Motor neuron (in vitro differentiated cells): Measurements from ENCODE around the gene ABCF2. TPM values are rescaled to one million over a fixed set of nuclear protein-coding genes. Genes with fewer than 3 reads are reported as not detected.

Experiments used
- ATAC-seq, 8 experiments: fragments of 200-7000 bp; cut with Tn5 transposase; replicated peaks in 6 of 8; 2 replicates each; pipeline ENCODE4 v1.8.0; 2021; ENCODE audit warnings: mild to moderate bottlenecking in 8 of 8, moderate library complexity in 8 of 8
- H3K27ac ChIP-seq, 2 donors: fragments of 250-450 bp; sonication (Bioruptor Pico); 2 replicates each; pipeline ENCODE4 v1.9.0; 2021; ENCODE audit warnings: antibody characterized with exemption in 2 of 2, mild to moderate bottlenecking in 2 of 2, moderate library complexity in 1 of 2
- H3K4me1 ChIP-seq, 2 donors: fragments of 250-450 bp; sonication (Bioruptor Pico); replicated peaks in 1 of 2; 2 replicates each; pipeline ENCODE4 v1.6.1; 2021; ENCODE audit warnings: antibody characterized with exemption in 2 of 2, mild to moderate bottlenecking in 2 of 2, moderate library complexity in 1 of 2
- H3K4me3 ChIP-seq, 5 donors: fragments of 250-450 bp; sonication (Bioruptor Pico); 2 replicates each; pipeline ENCODE4 v1.9.0; 2021; ENCODE audit warnings: antibody characterized with exemption in 5 of 5, mild to moderate bottlenecking in 5 of 5, moderate library complexity in 4 of 5
- WGBS, 10 experiments: fragments of 450-650 bp; shearing (Covaris generic); methylation state at CpG; one replicate each; pipeline ENCODE4 v1.0.0; 2022; 5-methylcytosine and 5-hydroxymethylcytosine counted together
- in situ Hi-C, 9 experiments: fragments of 400-800 bp; cut with MboI; loops; one replicate each; pipeline ENCODE4 v1.15.0; 2021; ENCODE audit warnings: low sequenced_read_pairs in 9 of 9, low pct_unique_long_range_greater_than_20kb in 2 of 9; ENCODE audit not compliant: unreplicated experiment in 9 of 9
- total RNA-seq, 8 experiments: library from RNA; unstranded; fragments of 300-600 nt; gene quantifications; 2 replicates each; pipeline versions ENCODE4 v1.2.3 to v1.2.4, GENCODE V29; 2022

Gene ABCF2
- total RNA-seq, 8 experiments from 2014 or later, result 22.1 to 77.3 (median 43.9) TPM

DNA sequence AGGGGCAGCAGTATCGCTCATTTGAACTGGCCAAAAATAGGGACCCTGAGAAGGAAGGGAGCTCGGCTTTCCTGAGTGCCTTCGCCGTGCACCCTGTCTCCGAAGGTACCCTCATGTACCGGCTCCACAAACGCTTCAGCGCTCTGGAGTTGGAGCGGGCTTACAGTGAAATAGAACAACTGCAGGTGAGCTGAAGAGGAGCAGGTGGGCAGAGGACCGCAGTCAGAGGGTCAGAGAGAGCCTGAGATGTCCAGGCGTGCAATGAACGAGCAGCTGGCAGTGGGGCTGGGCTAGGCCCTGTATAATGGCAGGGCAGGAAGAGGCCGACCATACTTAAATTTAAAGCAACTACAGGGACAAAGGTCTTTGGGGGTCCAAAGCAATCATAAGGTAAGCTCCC is 9.4 kb upstream of the ABCF2 start:
- 77 to 100% (median 87%) methylated on average over 1 to 8 of the region's 13 CpGs; no CpG with 5 or more reads in 5 of the 10 experiments for WGBS, 10 experiments
- Histone ChIP-seq H3K4me3 (no peak overlapping the region), H3K27ac (no peak overlapping the region), H3K4me1 (peaks cover 14 to 19% of the 10 kb centered on the region in 2 donors)
- ATAC-seq, result no peak
- in situ Hi-C loops, result no loop called here

GRCh38 chr7:151235091-151235787 is 8.2 kb upstream of the ABCF2 start:
- 85 to 100% (median 94%) methylated on average over 1 to 8 of the region's 28 CpGs; no CpG with 5 or more reads in 3 of the 10 experiments for WGBS, 10 experiments
- in situ Hi-C loops, result no loop called here
- no peak for ATAC-seq
- no peak overlapping the region for H3K4me3 ChIP-seq
- H3K4me1 ChIP-seq, result peaks cover 14 to 19% of the 10 kb centered on the region in 2 donors
- H3K27ac ChIP-seq, result no peak overlapping the region

GRCh38 chr7:151233804-151234203 is 6.8 kb upstream of the ABCF2 start:
- WGBS, 10 experiments, result 68 to 94% (median 83%) methylated on average over 1 to 8 of the region's 9 CpGs; no CpG with 5 or more reads in 5 of the 10 experiments
- in situ Hi-C loops, result no loop called here
- peaks cover 14% of the 10 kb centered on the region in 2 donors for H3K4me1 ChIP-seq
- no peak overlapping the region for H3K27ac ChIP-seq
- peak overlapping the region; percentile 75 to 99 (median 95) for H3K4me3 ChIP-seq
- ATAC-seq, result no peak

DNA sequence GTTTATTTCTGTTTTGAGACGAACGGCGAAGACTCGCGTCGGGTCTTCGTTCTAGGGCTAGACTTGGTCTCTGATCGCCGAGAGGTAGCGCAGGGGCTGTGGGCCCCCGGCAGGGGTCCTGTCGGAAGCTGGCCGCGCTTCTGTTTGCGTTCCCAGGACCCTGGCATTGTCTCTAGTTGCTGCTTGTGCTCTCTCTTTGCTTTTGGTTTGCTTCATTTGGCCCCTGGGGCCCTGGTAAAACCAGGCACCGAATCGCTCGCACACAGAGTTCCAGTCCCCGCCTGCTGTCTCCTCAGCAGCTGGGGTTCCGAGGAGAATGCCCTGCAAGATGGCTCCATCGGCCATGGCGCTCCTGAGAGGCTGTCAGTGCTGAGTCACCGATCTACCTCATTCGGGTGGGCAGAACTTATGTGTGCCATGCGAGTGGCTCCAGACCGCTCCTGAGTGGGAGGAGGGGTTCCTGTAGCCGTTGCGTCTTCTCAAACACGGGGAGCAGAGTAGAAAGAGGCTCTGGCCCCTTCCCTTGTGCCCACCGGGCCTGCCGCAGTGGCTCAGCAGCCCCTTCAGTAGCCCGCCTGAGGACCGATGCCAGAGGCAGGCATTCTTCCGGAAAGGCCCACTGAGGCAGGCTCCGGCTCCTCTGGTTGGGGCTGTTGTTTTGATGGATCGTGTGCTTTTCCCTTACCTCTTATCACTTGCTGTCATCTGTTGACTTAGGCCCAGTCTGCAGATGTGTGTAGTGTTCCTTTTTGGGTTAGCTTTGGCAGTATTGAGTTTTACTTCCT is 6.1 kb upstream of the ABCF2 start:
- peak overlapping the region; percentile 94 to 98 for H3K27ac ChIP-seq
- WGBS, 10 experiments, result 0 to 69% (median 0%) methylated on average over 1 to 10 of the region's 36 CpGs; no CpG with 5 or more reads in 4 of the 10 experiments

DNA sequence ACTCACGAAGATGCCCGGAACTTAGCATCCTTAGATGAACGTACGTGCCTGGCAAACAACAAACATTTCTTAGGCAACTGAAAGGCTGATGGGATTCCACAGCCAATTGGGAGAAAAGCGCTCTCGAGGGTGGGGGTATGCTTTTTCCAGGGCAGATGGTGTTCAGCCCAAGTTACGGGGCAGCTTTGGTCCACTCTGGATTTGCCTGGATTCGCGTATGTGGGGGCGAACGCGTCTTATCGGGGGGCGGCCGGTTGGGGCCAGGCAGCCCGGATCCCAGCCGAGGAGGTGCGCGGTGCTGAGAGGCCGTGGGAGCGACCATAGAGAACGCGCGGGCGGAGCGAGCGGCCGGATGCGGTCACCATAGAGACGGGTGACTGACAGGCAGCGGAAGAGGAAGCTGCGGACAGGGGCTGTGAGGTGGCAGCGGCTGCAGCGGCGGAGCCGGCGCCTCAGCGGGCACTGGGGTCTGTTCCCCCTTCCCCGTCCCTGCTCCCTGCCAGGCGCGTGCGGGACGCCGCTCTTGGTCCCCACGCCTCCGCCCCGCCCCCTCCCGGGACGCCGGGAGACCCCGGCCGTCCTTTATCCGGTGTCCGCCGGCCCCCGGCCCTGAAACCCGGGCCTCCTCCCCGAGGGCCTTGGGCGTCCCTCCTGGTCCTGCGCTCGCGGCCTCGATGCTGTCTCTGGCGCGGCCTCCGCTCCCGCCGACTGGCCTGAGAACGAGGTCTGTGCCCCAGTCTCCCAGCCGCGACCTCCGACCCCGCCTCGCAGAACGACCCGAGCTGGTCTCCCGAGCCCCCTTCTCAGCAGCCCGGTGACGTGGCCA is 5.3 kb upstream of the ABCF2 start, which contains the start of gene CHPF2:
TSS of gene CHPF2 (plus strand) at position 393 of the 826 bp plus-strand sequence. CDS start 1,529 bp downstream, outside the sequence.
- Histone ChIP-seq H3K4me3 (peak within 1 kb of the TSS; percentile 75 to 99 (median 95)), H3K27ac (peak within 1 kb of the TSS; percentile 94 to 98), H3K4me1 (peaks cover 14 to 19% of the 10 kb centered on the region in 2 donors)
- peak; percentile 84 to 92 (median 88) for ATAC-seq
- 0 to 26% (median 1%) methylated on average over 2 to 14 of the region's 79 CpGs; no CpG with 5 or more reads in 2 of the 10 experiments for WGBS, 10 experiments
- in situ Hi-C loops, result no loop called here

More for the DNA sequence above, 6.1 kb upstream of the ABCF2 start:
- H3K4me3 ChIP-seq, result peak overlapping the region; percentile 75 to 99 (median 95)
- peaks cover 14 to 16% of the 10 kb centered on the region in 2 donors for H3K4me1 ChIP-seq
- in situ Hi-C loops, result no loop called here
- peak; percentile 37 to 71 (median 57) for ATAC-seq

DNA sequence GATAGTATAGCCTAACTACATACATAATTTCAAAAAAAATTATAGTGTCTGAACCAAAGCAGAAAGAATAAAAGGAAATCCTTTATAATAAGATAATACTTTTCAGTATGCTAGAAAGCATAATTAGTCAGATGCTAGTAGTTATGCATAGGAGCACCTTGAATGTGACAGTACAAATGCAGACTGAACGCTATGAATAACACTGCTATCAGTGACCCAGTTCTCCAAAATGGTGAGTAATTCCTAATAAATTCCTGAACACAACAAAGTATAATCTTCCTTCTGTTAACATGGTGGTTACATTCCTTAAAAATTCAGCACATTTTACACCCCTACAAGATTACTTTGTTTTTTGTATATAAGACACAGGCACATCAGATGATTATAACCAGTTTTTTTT is 4.1 kb upstream of the ABCF2 start:
- no peak for ATAC-seq
- in situ Hi-C loops, result no loop called here
- Histone ChIP-seq H3K4me1 (peaks cover 14 to 20% of the 10 kb centered on the region in 2 donors), H3K4me3 (no peak overlapping the region), H3K27ac (no peak overlapping the region)
- 43 to 83% (median 71%) methylated on average over 1 of the region's 1 CpG; no CpG with 5 or more reads in 5 of the 10 experiments for WGBS, 10 experiments

- in situ Hi-C loops, result no loop called here
- no peak overlapping the region for H3K27ac ChIP-seq
- peaks cover 19 to 27% of the 10 kb centered on the region in 2 donors for H3K4me1 ChIP-seq
- no peak for ATAC-seq
- no peak overlapping the region for H3K4me3 ChIP-seq
- 40 to 100% (median 94%) methylated on average over 1 to 8 of the region's 10 CpGs; no CpG with 5 or more reads in 2 of the 10 experiments for WGBS, 10 experiments
Observed at GRCh38 chr7:151229249-151229648, 2.2 kb upstream of the ABCF2 start.

GRCh38 chr7:151228024-151228866 is 1.2 kb upstream of the ABCF2 start:
- 20 to 100% (median 74%) methylated on average over 2 to 8 of the region's 10 CpGs for WGBS, 10 experiments
- no peak for ATAC-seq
- Histone ChIP-seq H3K4me3 (peak overlapping the region; percentile 40 to 52 (median 49)), H3K27ac (peak overlapping the region in 1 of 2 donors; percentile 71), H3K4me1 (peaks cover 10 to 19% of the 10 kb centered on the region in 2 donors)
- in situ Hi-C loops, result no loop called here

DNA sequence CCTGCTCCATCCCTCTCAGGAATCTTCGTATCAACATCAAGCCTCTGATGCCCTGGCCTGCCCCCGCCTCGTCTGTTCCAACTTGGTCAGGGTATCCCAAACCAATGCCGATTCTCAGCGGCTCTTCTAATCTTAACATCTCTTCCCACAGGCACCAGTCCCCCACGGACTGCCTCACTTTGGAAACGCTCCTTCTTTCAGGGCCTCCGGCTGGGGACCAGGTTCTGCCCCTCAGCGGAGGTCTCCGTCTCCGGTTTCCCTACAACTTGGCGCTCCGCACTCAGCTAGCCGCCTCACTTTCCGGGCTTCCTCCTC is 488 bp downstream of the ABCF2 start:
- Histone ChIP-seq H3K4me1 (peaks cover 6 to 15% of the 10 kb centered on the region in 2 donors), H3K27ac (peak overlapping the region; percentile 11 to 12), H3K4me3 (peak overlapping the region; percentile 40 to 52 (median 49))
- WGBS, 10 experiments, result 0 to 8% (median 0%) methylated on average over 2 to 8 of the region's 15 CpGs; no CpG with 5 or more reads in 2 of the 10 experiments
- in situ Hi-C loops, result no loop called here
- ATAC-seq, result peak in 3 of 8 experiments; percentile 3 to 18 (median 10)

DNA sequence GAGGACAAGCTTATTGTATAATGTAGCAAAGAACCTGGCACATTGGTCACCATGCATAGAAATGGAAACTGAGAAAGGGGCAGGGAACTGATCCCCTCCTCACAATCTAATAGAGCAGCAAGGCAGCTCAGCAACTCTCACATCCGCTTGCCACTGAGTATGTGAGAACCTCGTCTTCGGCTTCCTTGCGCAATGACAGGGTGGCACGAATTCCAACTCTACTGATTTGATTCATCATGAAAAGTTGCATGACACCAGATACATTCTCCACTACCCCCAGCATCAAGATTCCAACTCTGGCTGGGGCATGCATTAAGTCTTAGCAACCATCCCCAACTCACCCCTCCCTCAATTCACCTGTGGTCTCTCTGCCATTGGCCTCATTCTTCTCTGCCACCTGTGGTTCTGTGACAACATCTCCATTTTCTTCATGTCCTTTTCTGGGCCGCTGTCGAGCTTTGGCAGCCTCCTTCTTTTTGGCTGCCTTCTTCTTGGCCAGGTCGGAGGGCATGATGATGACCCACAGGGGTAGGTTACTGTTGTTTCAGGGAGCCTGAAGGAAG is 976 bp downstream of the ABCF2 start:
- ATAC-seq, result no peak
- Histone ChIP-seq H3K27ac (no peak overlapping the region), H3K4me1 (peaks cover 5 to 14% of the 10 kb centered on the region in 2 donors), H3K4me3 (peak overlapping the region; percentile 40 to 52 (median 49))
- in situ Hi-C loops, result no loop called here
- 0 to 75% (median 36%) methylated on average over 1 to 6 of the region's 8 CpGs; no CpG with 5 or more reads in 1 of the 10 experiments for WGBS, 10 experiments

GRCh38 chr7:151223728-151224127 is 3.3 kb downstream of the ABCF2 start:
- H3K4me3 ChIP-seq, result no peak overlapping the region
- no peak overlapping the region for H3K27ac ChIP-seq
- H3K4me1 ChIP-seq, result peaks cover 5 to 14% of the 10 kb centered on the region in 2 donors
- in situ Hi-C loops, result no loop called here
- ATAC-seq, result no peak
- 85 to 100% (median 92%) methylated on average over 1 to 8 of the region's 14 CpGs; no CpG with 5 or more reads in 2 of the 10 experiments for WGBS, 10 experiments
